RWPE2 (cell line): ENCODE data around the gene LIMK1.

Source experiments
- ATAC-seq: fragments of 200-7000 bp; cut with Tn5 transposase; 3 replicates; pipeline ENCODE4 v1.9.1; 2021; ENCODE audit warnings: low read depth
- DNase-seq: peaks from one replicate; pipeline ENCODE4 v3.0.0-alpha.2; 2020; ENCODE audit warnings: low spot score
- H3K27ac ChIP-seq: fragments of 450-650 bp; 2 replicates; pipeline ENCODE4 v1.5.1; 2017; ENCODE audit warnings: mild to moderate bottlenecking; ENCODE audit not compliant: poor library complexity, severe bottlenecking
- H3K27me3 ChIP-seq: fragments of 250-450 bp; sonication (Bioruptor Pico); 2 replicates; pipeline ENCODE4 v1.5.1; 2021; ENCODE audit warnings: mild to moderate bottlenecking, moderate library complexity; ENCODE audit not compliant: insufficient read depth, poor library complexity, severe bottlenecking
- H3K36me3 ChIP-seq: fragments of 250-450 bp; sonication (Bioruptor Pico); 2 replicates; pipeline ENCODE4 v1.5.1; 2020; ENCODE audit warnings: low read depth, mild to moderate bottlenecking, moderate library complexity
- H3K4me1 ChIP-seq: fragments of 250-450 bp; sonication (Bioruptor Pico); 2 replicates; pipeline ENCODE4 v1.5.1; 2021; ENCODE audit warnings: mild to moderate bottlenecking, moderate library complexity; ENCODE audit not compliant: insufficient read depth, poor library complexity, severe bottlenecking
- H3K4me3 ChIP-seq: fragments of 250-450 bp; sonication (Bioruptor Pico); 2 replicates; pipeline ENCODE4 v1.5.1; 2021; ENCODE audit warnings: mild to moderate bottlenecking, moderate library complexity; ENCODE audit not compliant: severe bottlenecking
- H3K9me3 ChIP-seq: fragments of 250-450 bp; sonication (Bioruptor Pico); 2 replicates; pipeline ENCODE4 v1.5.1; 2021; ENCODE audit warnings: mild to moderate bottlenecking, moderate library complexity; ENCODE audit not compliant: severe bottlenecking
- CTCF ChIP-seq: fragments of 450-650 bp; IDR thresholded peaks from one replicate; pipeline ENCODE4 v1.5.1; 2017; ENCODE audit warnings: mild to moderate bottlenecking, moderate library complexity; ENCODE audit not compliant: poor library complexity, severe bottlenecking

Gene LIMK1

GRCh38 chr7:74082770-74083116, 861 bp upstream of the LIMK1 start:
- H3K9me3 ChIP-seq = no peaks in the 10 kb centered on the region
- H3K4me1 ChIP-seq = peaks cover 10% of the 10 kb centered on the region
- DNase-seq = no peak
- H3K27me3 ChIP-seq = no peaks in the 10 kb centered on the region
- H3K27ac ChIP-seq = no peak overlapping the region
- no peak for ATAC-seq
- no peak overlapping the region for H3K4me3 ChIP-seq
- no peak for TF ChIP-seq CTCF
- peaks cover 22% of the 10 kb centered on the region for H3K36me3 ChIP-seq

DNA sequence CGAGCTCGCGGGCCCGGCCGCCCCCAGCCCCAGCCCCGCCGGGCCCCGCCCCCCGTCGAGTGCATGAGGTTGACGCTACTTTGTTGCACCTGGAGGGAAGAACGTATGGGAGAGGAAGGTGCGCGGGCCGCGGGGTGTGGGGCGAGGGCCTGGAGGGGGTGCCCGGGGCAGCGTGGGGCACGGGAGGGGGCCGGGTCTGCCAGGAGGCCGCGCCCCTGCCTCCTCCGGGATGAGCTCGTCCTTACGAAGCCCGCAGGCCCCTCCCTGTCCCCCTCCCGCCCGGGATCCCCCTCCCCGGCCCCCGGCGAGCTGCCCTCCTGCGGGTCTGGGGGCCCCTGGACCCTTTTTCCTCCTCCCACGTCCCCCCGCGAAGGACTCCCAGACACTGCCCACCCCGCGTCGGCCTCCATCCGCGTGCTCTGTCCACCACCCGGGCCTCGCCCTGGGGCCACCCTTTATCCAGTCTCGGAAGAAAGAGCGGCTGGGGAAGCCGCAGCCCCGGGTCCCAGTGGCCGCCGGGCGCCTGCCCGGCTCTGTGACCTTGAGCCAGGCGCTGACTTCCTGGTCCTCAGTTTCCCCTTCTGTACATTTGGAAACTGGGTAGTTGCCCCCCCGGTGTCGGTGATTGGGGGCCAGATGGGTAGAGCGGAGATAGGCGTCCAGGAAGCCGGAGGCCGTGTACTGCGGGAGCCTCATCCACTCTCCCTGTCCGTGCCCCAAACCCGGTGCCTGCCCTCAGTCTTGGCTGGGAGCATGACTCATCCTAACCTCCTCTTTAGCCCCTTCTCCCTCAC, 521 bp downstream of the LIMK1 start:
- ATAC-seq = peak; percentile 73
- DNase-seq = no peak
- H3K9me3 ChIP-seq = no peaks in the 10 kb centered on the region
- TF ChIP-seq CTCF = no peak
- H3K27me3 ChIP-seq = no peaks in the 10 kb centered on the region
- peaks cover 10% of the 10 kb centered on the region for H3K4me1 ChIP-seq
- H3K36me3 ChIP-seq = peaks cover 27% of the 10 kb centered on the region
- H3K4me3 ChIP-seq = peak overlapping the region; percentile 44
- H3K27ac ChIP-seq = peak overlapping the region; percentile 77

DNA sequence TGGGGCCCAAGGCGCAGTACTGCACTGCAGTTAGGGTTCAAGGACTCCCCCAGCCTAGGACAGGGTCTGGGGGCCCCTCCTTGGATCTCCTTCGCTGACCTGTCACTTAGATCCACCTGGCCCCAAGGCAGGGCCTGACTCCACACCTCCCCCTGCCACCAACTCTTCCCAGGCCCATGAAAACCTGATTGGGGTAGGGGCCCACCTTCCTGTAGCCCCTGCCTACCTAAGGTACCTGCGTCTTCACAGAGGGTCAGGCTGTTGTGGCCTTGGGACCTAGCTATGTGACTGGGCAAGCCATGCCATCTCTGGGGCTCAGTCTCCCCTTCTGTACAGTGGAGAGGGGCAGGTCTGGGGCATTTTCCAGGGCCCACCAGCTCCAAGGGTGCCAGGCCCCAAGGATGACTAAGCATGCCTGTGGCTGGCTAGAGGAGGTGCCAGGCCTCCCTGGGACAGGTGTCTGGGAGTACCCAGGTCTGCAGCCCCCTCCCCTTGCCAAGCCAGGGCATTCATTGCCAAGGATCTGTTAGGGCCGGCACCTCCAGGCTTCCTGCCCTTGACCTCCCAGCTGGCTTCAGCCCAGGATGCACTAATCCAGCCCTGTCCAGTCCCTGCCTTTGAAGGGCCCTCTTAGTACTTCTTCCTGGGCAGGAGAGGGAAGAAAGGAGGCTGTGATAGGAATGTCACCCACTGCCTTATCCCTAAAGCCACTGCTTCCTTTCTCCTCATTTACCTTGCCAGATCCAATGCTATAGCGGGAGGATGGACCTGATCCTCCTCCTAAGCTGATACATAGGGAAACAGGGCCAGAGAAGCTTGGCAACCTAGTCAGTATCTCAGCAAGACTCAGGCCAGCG, 1.3 kb downstream of the LIMK1 start:
- peak overlapping the region; percentile 44 for H3K4me3 ChIP-seq
- TF ChIP-seq CTCF = no peak
- DNase-seq (no peak), ATAC-seq (peak; percentile 21; the same call in 2 of the 3 replicates)
- H3K36me3 ChIP-seq = peaks cover 27% of the 10 kb centered on the region
- H3K9me3 ChIP-seq = no peaks in the 10 kb centered on the region
- peaks cover 6% of the 10 kb centered on the region for H3K4me1 ChIP-seq
- H3K27me3 ChIP-seq = no peaks in the 10 kb centered on the region
- H3K27ac ChIP-seq = peak overlapping the region; percentile 77

- ATAC-seq = no peak
- no peak for TF ChIP-seq CTCF
- Histone ChIP-seq H3K27ac (no peak overlapping the region), H3K4me1 (peaks cover 6% of the 10 kb centered on the region), H3K36me3 (peaks cover 27% of the 10 kb centered on the region), H3K27me3 (no peaks in the 10 kb centered on the region), H3K4me3 (no peak overlapping the region), H3K9me3 (no peaks in the 10 kb centered on the region)
- DNase-seq = no peak
These were observed 4.3 kb downstream of the LIMK1 start for GRCh38 chr7:74087791-74088453.
